GM23248 (cell line): Measurements from ENCODE around the gene RASGRF1.

Experiments used
- EZH2 ChIP-seq: fragments of 200-600 bp; sonication (generic); IDR thresholded peaks from 2 replicates; pipeline ENCODE4 v1.6.1; 2018; ENCODE audit warnings: antibody characterized with exemption, mild to moderate bottlenecking; ENCODE audit not compliant: insufficient read depth, poor library complexity, severe bottlenecking
- EZH2phosphoT487 ChIP-seq: fragments of 200-600 bp; sonication (generic); IDR thresholded peaks from 2 replicates; pipeline ENCODE4 v1.6.1; 2018; ENCODE audit warnings: antibody characterized with exemption, moderate library complexity, mild to moderate bottlenecking, low read depth; ENCODE audit not compliant: insufficient read depth

- TF ChIP-seq EZH2 (no peak), EZH2phosphoT487 (no peak)
Measured at GRCh38 chr15:79067969-79068368, 22.6 kb downstream of the RASGRF1 start.
